Central memory CD4-positive, alpha-beta T cell (primary cell): ENCODE data around the gene PNLDC1.
"Not testable (repeated sequence)": the region's sequence is repeated elsewhere in the genome, so short reads cannot be mapped to it uniquely, and the experiment has no call there.

Source experiments
- DNase-seq: peaks from one replicate; pipeline ENCODE4 v3.0.0; 2022

Gene PNLDC1

GRCh38 chr6:159788276-159788675, 11.8 kb upstream of the PNLDC1 start:
- peak; percentile 8 for DNase-seq

GRCh38 chr6:159788753-159789376, 11.2 kb upstream of the PNLDC1 start:
- peak; percentile 13 for DNase-seq

- peak; percentile 98 for DNase-seq
These were observed 10.5 kb upstream of the PNLDC1 start, which contains the start of gene TCP1 for GRCh38 chr6:159789377-159790148. TSS of gene TCP1 (minus strand) at chr6:159789602. CDS start at chr6:159789468, 134 bp downstream.

GRCh38 chr6:159790149-159790955, 9.7 kb upstream of the PNLDC1 start, which contains the start of gene MRPL18:
TSS of gene MRPL18 (plus strand) at chr6:159790467. CDS start at chr6:159790588, 121 bp downstream.
- peak; percentile 86 for DNase-seq

GRCh38 chr6:159790956-159791598, 9.0 kb upstream of the PNLDC1 start:
- DNase-seq: no peak

- not testable (repeated sequence) for DNase-seq
These were observed 5.1 kb upstream of the PNLDC1 start for GRCh38 chr6:159794976-159795375.

GRCh38 chr6:159797554-159797953, 2.5 kb upstream of the PNLDC1 start:
- DNase-seq: no peak

GRCh38 chr6:159801935-159802334, 1.9 kb downstream of the PNLDC1 start:
- no peak for DNase-seq

GRCh38 chr6:159804504-159804903, 4.4 kb downstream of the PNLDC1 start:
- no peak for DNase-seq

GRCh38 chr6:159805440-159806020, 5.5 kb downstream of the PNLDC1 start:
- no peak for DNase-seq

GRCh38 chr6:159806021-159806458, 6.0 kb downstream of the PNLDC1 start:
- DNase-seq: no peak

- no peak for DNase-seq
These were observed 7.2 kb downstream of the PNLDC1 start for GRCh38 chr6:159807150-159807858.

GRCh38 chr6:159808647-159809046, 8.6 kb downstream of the PNLDC1 start:
- DNase-seq: no peak

GRCh38 chr6:159809149-159809548, 9.1 kb downstream of the PNLDC1 start:
- no peak for DNase-seq

GRCh38 chr6:159813781-159814180, 13.7 kb downstream of the PNLDC1 start:
- DNase-seq: no peak

GRCh38 chr6:159815410-159815809, 15.3 kb downstream of the PNLDC1 start:
- DNase-seq: no peak

- not testable (repeated sequence) for DNase-seq
These were observed 16.7 kb downstream of the PNLDC1 start for GRCh38 chr6:159816775-159817174.

GRCh38 chr6:159817951-159818739, 18.1 kb downstream of the PNLDC1 start:
- no peak for DNase-seq

GRCh38 chr6:159819098-159819497, 19.0 kb downstream of the PNLDC1 start:
- no peak for DNase-seq

GRCh38 chr6:159819932-159820640, 20.0 kb downstream of the PNLDC1 start:
- peak; percentile 48 for DNase-seq
